ENCODE results near the gene GRM2.

GRCh38 chr3:51679318-51679717 is 27.6 kb upstream of the GRM2 start:
- TF ChIP-seq, protein P1, sequence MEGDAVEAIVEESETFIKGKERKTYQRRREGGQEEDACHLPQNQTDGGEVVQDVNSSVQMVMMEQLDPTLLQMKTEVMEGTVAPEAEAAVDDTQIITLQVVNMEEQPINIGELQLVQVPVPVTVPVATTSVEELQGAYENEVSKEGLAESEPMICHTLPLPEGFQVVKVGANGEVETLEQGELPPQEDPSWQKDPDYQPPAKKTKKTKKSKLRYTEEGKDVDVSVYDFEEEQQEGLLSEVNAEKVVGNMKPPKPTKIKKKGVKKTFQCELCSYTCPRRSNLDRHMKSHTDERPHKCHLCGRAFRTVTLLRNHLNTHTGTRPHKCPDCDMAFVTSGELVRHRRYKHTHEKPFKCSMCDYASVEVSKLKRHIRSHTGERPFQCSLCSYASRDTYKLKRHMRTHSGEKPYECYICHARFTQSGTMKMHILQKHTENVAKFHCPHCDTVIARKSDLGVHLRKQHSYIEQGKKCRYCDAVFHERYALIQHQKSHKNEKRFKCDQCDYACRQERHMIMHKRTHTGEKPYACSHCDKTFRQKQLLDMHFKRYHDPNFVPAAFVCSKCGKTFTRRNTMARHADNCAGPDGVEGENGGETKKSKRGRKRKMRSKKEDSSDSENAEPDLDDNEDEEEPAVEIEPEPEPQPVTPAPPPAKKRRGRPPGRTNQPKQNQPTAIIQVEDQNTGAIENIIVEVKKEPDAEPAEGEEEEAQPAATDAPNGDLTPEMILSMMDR (conservative IDR thresholded peaks at IDR 0.05), result no peak
- no peak for TF ChIP-seq EZH2 (IDR thresholded peaks at IDR 0.05; ENCODE audit: low read depth)

All from PC-9 (cell line).